ENCODE data around the gene SLC25A45. TPM values are rescaled to one million over a fixed set of nuclear protein-coding genes. Genes with fewer than 3 reads are reported as not detected.

Gene SLC25A45
- polyA plus RNA-seq, 1 donor (not counting 4 experiments of a cell fraction or from before 2014, with no cell fraction given), result 0.20 TPM

GRCh38 chr11:65384301-65384889, 1.9 kb upstream of the SLC25A45 start:
- DNase-seq (ENCODE audit: low read depth, low spot score) (no peak), FAIRE-seq (no peak)
- no peaks in the 10 kb centered on the region for H3K9me1 ChIP-seq (ENCODE audit: control insufficient read depth, extremely low read depth, insufficient read depth, low read length)
- H3K27me3 ChIP-seq (ENCODE audit: control insufficient read depth, extremely low read depth, insufficient read depth, low read length), result no peaks in the 10 kb centered on the region
- no peak overlapping the region for H3K4me2 ChIP-seq (ENCODE audit: control insufficient read depth, extremely low read depth, insufficient read depth, low read depth, low read length)
- no peak overlapping the region for H2AFZ ChIP-seq (ENCODE audit: control insufficient read depth, low read length)
- TF ChIP-seq EZH2 (IDR thresholded peaks at IDR 0.05; ENCODE audit: low read length) (no peak), CTCF (optimal IDR thresholded peaks at IDR 0.05 in 1 of 3, IDR thresholded peaks at IDR 0.05 in 1 of 3, conservative IDR thresholded peaks at IDR 0.05 in 1 of 3; ENCODE audit: extremely low read depth in 1 of 3, insufficient read depth in 2 of 3, low read length in 3 of 3) (no peak)
- dilution Hi-C loops (cut with MboI; ENCODE audit: extremely low pct_ligation_motif_present, low sequenced_read_pairs), result no loop called here
- peaks cover 26% of the 10 kb centered on the region for H3K79me2 ChIP-seq (ENCODE audit: control insufficient read depth, insufficient read depth, low read length)
- H3K4me3 ChIP-seq (ENCODE audit: control insufficient read depth in 2 of 3, extremely low read depth in 1 of 3, insufficient read depth in 2 of 3, low read depth in 1 of 3, low read length in 3 of 3), result no peak overlapping the region
- no peaks in the 10 kb centered on the region for H3K9me3 ChIP-seq (ENCODE audit: control insufficient read depth, low read depth, low read length)
- no peaks in the 10 kb centered on the region for H4K20me1 ChIP-seq (ENCODE audit: control insufficient read depth, extremely low read depth, insufficient read depth, low read length)
- no peak overlapping the region for H3K9ac ChIP-seq (ENCODE audit: control insufficient read depth, extremely low read depth, insufficient read depth, low read length)
- peaks cover under 1 to 10% of the 10 kb centered on the region in 2 experiments for H3K36me3 ChIP-seq (ENCODE audit: control insufficient read depth in 2 of 2, extremely low read depth in 1 of 2, insufficient read depth in 2 of 2, low read length in 2 of 2)
- H3K27ac ChIP-seq (ENCODE audit: control insufficient read depth, insufficient read depth, low read length), result peak overlapping the region; percentile 36
- peaks cover 59% of the 10 kb centered on the region for H3K4me1 ChIP-seq (ENCODE audit: control insufficient read depth, extremely low read depth, insufficient read depth, low read length)

DNA sequence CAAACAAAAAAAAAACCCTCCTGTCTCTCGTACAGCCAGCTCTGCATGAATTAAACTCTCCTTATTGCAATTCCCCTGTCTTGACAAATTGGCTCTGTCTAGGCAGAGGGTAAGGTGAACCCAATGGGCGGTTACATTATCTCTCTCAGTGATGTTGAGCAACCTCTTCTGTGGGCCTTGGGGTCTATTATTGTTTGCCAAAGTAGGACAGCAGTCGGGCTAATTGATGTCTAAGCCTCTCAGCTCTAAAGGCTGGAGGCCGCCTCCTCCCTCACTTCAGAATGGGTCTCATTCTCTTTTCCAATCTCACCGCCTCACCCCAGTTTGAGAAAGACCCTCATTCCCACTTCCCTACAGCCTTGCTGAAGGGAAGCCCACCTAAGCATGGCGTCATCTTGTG, 1.3 kb upstream of the SLC25A45 start:
- H4K20me1 ChIP-seq (ENCODE audit: control insufficient read depth, extremely low read depth, insufficient read depth, low read length), result no peaks in the 10 kb centered on the region
- no peaks in the 10 kb centered on the region for H3K9me3 ChIP-seq (ENCODE audit: control insufficient read depth, low read depth, low read length)
- peak overlapping the region; percentile 36 for H3K27ac ChIP-seq (ENCODE audit: control insufficient read depth, insufficient read depth, low read length)
- FAIRE-seq, result no peak
- peaks cover 20% of the 10 kb centered on the region for H3K79me2 ChIP-seq (ENCODE audit: control insufficient read depth, insufficient read depth, low read length)
- no peaks in the 10 kb centered on the region for H3K9me1 ChIP-seq (ENCODE audit: control insufficient read depth, extremely low read depth, insufficient read depth, low read length)
- DNase-seq (ENCODE audit: low read depth, low spot score), result no peak
- no peak overlapping the region for H3K9ac ChIP-seq (ENCODE audit: control insufficient read depth, extremely low read depth, insufficient read depth, low read length)
- H3K4me1 ChIP-seq (ENCODE audit: control insufficient read depth, extremely low read depth, insufficient read depth, low read length), result peaks cover 54% of the 10 kb centered on the region
- dilution Hi-C loops (cut with MboI; ENCODE audit: extremely low pct_ligation_motif_present, low sequenced_read_pairs), result no loop called here
- no peak overlapping the region for H2AFZ ChIP-seq (ENCODE audit: control insufficient read depth, low read length)
- TF ChIP-seq CTCF (optimal IDR thresholded peaks at IDR 0.05 in 1 of 3, IDR thresholded peaks at IDR 0.05 in 1 of 3, conservative IDR thresholded peaks at IDR 0.05 in 1 of 3; ENCODE audit: extremely low read depth in 1 of 3, insufficient read depth in 2 of 3, low read length in 3 of 3), result no peak
- TF ChIP-seq EZH2 (IDR thresholded peaks at IDR 0.05; ENCODE audit: low read length), result no peak
- no peak overlapping the region for H3K4me3 ChIP-seq (ENCODE audit: control insufficient read depth in 2 of 3, extremely low read depth in 1 of 3, insufficient read depth in 2 of 3, low read depth in 1 of 3, low read length in 3 of 3)
- no peaks in the 10 kb centered on the region for H3K27me3 ChIP-seq (ENCODE audit: control insufficient read depth, extremely low read depth, insufficient read depth, low read length)
- no peak overlapping the region for H3K4me2 ChIP-seq (ENCODE audit: control insufficient read depth, extremely low read depth, insufficient read depth, low read depth, low read length)
- H3K36me3 ChIP-seq (ENCODE audit: control insufficient read depth in 2 of 2, extremely low read depth in 1 of 2, insufficient read depth in 2 of 2, low read length in 2 of 2), result peaks cover 0 to 8% of the 10 kb centered on the region in 2 experiments

Measured in keratinocyte (primary cell).